GM23338 (cell line): ENCODE measurements around the gene ZNF493. TPM values are rescaled to one million over a fixed set of nuclear protein-coding genes. Genes with fewer than 3 reads are reported as not detected.

Experiments
- ATAC-seq: fragments of 200-7000 bp; cut with Tn5 transposase; 3 replicates; pipeline ENCODE4 v1.9.1; 2020
- DNase-seq: peaks from one replicate; pipeline ENCODE4 v3.0.0-alpha.2; 2015; ENCODE audit warnings: low spot score
- H2AFZ ChIP-seq: fragments of 200-600 bp; sonication (generic); 2 replicates; pipeline ENCODE4 v1.8.0; 2016; ENCODE audit warnings: antibody characterized with exemption, mild to moderate bottlenecking, moderate library complexity
- H3F3A ChIP-seq: fragments of 200-600 bp; sonication (generic); replicated peaks from 2 replicates; pipeline ENCODE4 v1.8.0; 2017; ENCODE audit warnings: antibody characterized with exemption, mixed run types, low read depth
- H3K27ac ChIP-seq: fragments of 200-600 bp; sonication (generic); 2 replicates; pipeline ENCODE4 v1.6.1; 2016; ENCODE audit warnings: low read depth
- H3K27me3 ChIP-seq: fragments of 200-600 bp; sonication (generic); 2 replicates; pipeline ENCODE4 v1.8.0; 2016; ENCODE audit warnings: mild to moderate bottlenecking, mixed run types, moderate library complexity; ENCODE audit not compliant: insufficient read depth
- H3K36me3 ChIP-seq: fragments of 200-600 bp; sonication (generic); 2 replicates; pipeline ENCODE4 v1.8.0; 2016; ENCODE audit warnings: mild to moderate bottlenecking; ENCODE audit not compliant: insufficient read depth
- H3K4me1 ChIP-seq: fragments of 200-600 bp; sonication (generic); 2 replicates; pipeline ENCODE4 v1.8.0; 2016; ENCODE audit warnings: mild to moderate bottlenecking, moderate library complexity; ENCODE audit not compliant: insufficient read depth
- H3K4me2 ChIP-seq: fragments of 200-600 bp; sonication (generic); 2 replicates; pipeline ENCODE4 v1.7.1; 2017; ENCODE audit warnings: mixed run types
- H3K4me3 ChIP-seq: fragments of 200-600 bp; sonication (generic); 2 replicates; pipeline ENCODE4 v1.6.1; 2016; ENCODE audit warnings: mixed run types
- H3K79me2 ChIP-seq: fragments of 200-600 bp; sonication (generic); replicated peaks from 2 replicates; pipeline ENCODE4 v1.8.0; 2017; ENCODE audit warnings: mild to moderate bottlenecking; ENCODE audit not compliant: insufficient read depth
- H3K9me2 ChIP-seq: fragments of 200-600 bp; sonication (generic); 2 replicates; pipeline ENCODE4 v1.8.0; 2017; ENCODE audit not compliant: insufficient read depth
- H4K20me1 ChIP-seq: fragments of 200-600 bp; sonication (generic); replicated peaks from 2 replicates; pipeline ENCODE4 v1.8.0; 2017; ENCODE audit warnings: mild to moderate bottlenecking; ENCODE audit not compliant: insufficient read depth
- H3K27ac Mint-ChIP-seq: 2 replicates; pipeline ENCODE4 v1.8.0; 2020; ENCODE audit warnings: inconsistent platforms, mild to moderate bottlenecking, moderate library complexity, mixed read lengths
- H3K27me3 Mint-ChIP-seq: 3 replicates; pipeline ENCODE4 v1.8.0; 2022; ENCODE audit warnings: low read depth, mild to moderate bottlenecking, moderate library complexity, mixed read lengths, inconsistent platforms; ENCODE audit not compliant: insufficient read depth, poor library complexity
- H3K36me3 Mint-ChIP-seq: 3 replicates; pipeline ENCODE4 v1.8.0; 2021; ENCODE audit warnings: low read depth, mild to moderate bottlenecking, inconsistent platforms, moderate library complexity, mixed read lengths
- H3K4me1 Mint-ChIP-seq: 3 replicates; pipeline ENCODE4 v1.8.0; 2020; ENCODE audit warnings: mild to moderate bottlenecking, inconsistent platforms, mixed read lengths
- H3K4me3 Mint-ChIP-seq: 3 replicates; pipeline ENCODE4 v1.8.0; 2021; ENCODE audit warnings: moderate library complexity, mild to moderate bottlenecking, inconsistent platforms, mixed read lengths
- H3K9me3 Mint-ChIP-seq: 3 replicates; pipeline ENCODE4 v1.8.0; 2020; ENCODE audit warnings: moderate library complexity, mild to moderate bottlenecking, inconsistent platforms, mixed read lengths
- CREB1 ChIP-seq: fragments of 250-450 bp; sonication (Bioruptor Pico); IDR thresholded peaks from 2 replicates; pipeline ENCODE4 v1.5.0; 2020; ENCODE audit warnings: low read depth, mild to moderate bottlenecking, moderate library complexity
- ETS1 ChIP-seq: IDR thresholded peaks from 2 replicates; pipeline ENCODE4 v1.6.1; 2016; ENCODE audit warnings: antibody characterized with exemption
- EZH2 ChIP-seq: fragments of 200-600 bp; sonication (generic); IDR thresholded peaks from one replicate; pipeline ENCODE4 v1.8.0; 2017; ENCODE audit warnings: antibody characterized with exemption, mild to moderate bottlenecking, low read depth; ENCODE audit not compliant: unreplicated experiment
- EZH2phosphoT487 ChIP-seq: fragments of 200-600 bp; sonication (generic); IDR thresholded peaks from one replicate; pipeline ENCODE4 v1.8.1; 2018; ENCODE audit warnings: antibody characterized with exemption; ENCODE audit not compliant: unreplicated experiment
- JUNB ChIP-seq: IDR thresholded peaks from one replicate; pipeline ENCODE4 v1.6.1; 2016; ENCODE audit warnings: antibody characterized with exemption; ENCODE audit not compliant: unreplicated experiment
- NANOG ChIP-seq: IDR thresholded peaks from 2 replicates; pipeline ENCODE4 v1.6.1; 2016; ENCODE audit warnings: antibody characterized with exemption, borderline replicate concordance
- POLR2AphosphoS5 ChIP-seq: IDR thresholded peaks from 2 replicates; pipeline ENCODE4 v1.6.1; 2016; ENCODE audit warnings: antibody characterized with exemption, low read depth
- STAT1 ChIP-seq: IDR thresholded peaks from one replicate; pipeline ENCODE4 v1.6.1; 2016; ENCODE audit warnings: antibody characterized with exemption; ENCODE audit not compliant: unreplicated experiment
- ZNF114 ChIP-seq: fragments of 250-450 bp; sonication (Bioruptor Pico); IDR thresholded peaks from 2 replicates; pipeline ENCODE4 v1.5.0; 2020; ENCODE audit warnings: mild to moderate bottlenecking, moderate library complexity
- ZNF331 ChIP-seq: fragments of 250-450 bp; sonication (Bioruptor Pico); IDR thresholded peaks from 2 replicates; pipeline ENCODE4 v1.5.0; 2020; ENCODE audit warnings: low read depth, mild to moderate bottlenecking, moderate library complexity
- polyA plus RNA-seq: library from polyadenylated mRNA; unstranded; fragments of >200 nt; fragmentation: Nextera tagmentation; extraction: Ambion mirVana; gene quantifications from 2 replicates; pipeline ENCODE4 v1.2.1, GENCODE V29; 2016
- total RNA-seq: library from RNA; depleted of rRNA; stranded (reverse); fragments of >200 nt; shearing (Covaris generic); gene quantifications from 2 replicates; pipeline ENCODE4 v1.2.3, GENCODE V29; 2014
- TF ChIP-seq, protein P1 (sequence below): IDR thresholded peaks from one replicate; pipeline ENCODE4 v1.6.1; 2018; ENCODE audit warnings: antibody characterized with exemption; ENCODE audit not compliant: unreplicated experiment
- TF ChIP-seq, protein P2 (sequence below): fragments of 250-450 bp; sonication (Bioruptor Pico); IDR thresholded peaks from 2 replicates; pipeline ENCODE4 v1.5.0; 2020; ENCODE audit warnings: mild to moderate bottlenecking, moderate library complexity
- TF ChIP-seq, protein P3 (sequence below), 2 experiments: fragments of 200-600 bp in 1 of 2; sonication (generic) in 1 of 2; conservative IDR thresholded peaks; 2 replicates each; pipeline versions ENCODE4 v1.5.1 to v1.6.1; 2016 to 2017; ENCODE audit warnings: antibody characterized with exemption in 2 of 2, low read depth in 2 of 2, mild to moderate bottlenecking in 2 of 2, moderate library complexity in 1 of 2

ZNF493 gene
- total and polyA plus RNA-seq, 2 experiments from 2014 or later = 28.7 to 63.4 TPM

GRCh38 chr19:21383980-21384582, 12.9 kb upstream of the ZNF493 start:
- peaks cover 66% of the 10 kb centered on the region for H3K36me3 ChIP-seq
- H3K9me2 ChIP-seq = no peaks in the 10 kb centered on the region
- no peaks in the 10 kb centered on the region for H3K4me1 ChIP-seq
- ATAC-seq (no peak), DNase-seq (no peak)
- H2AFZ ChIP-seq = no peak overlapping the region
- no peak for TF ChIP-seq EZH2
- TF ChIP-seq POLR2AphosphoS5 = no peak
- TF ChIP-seq EZH2phosphoT487 = no peak
- TF ChIP-seq STAT1 = no peak
- TF ChIP-seq, protein P1, sequence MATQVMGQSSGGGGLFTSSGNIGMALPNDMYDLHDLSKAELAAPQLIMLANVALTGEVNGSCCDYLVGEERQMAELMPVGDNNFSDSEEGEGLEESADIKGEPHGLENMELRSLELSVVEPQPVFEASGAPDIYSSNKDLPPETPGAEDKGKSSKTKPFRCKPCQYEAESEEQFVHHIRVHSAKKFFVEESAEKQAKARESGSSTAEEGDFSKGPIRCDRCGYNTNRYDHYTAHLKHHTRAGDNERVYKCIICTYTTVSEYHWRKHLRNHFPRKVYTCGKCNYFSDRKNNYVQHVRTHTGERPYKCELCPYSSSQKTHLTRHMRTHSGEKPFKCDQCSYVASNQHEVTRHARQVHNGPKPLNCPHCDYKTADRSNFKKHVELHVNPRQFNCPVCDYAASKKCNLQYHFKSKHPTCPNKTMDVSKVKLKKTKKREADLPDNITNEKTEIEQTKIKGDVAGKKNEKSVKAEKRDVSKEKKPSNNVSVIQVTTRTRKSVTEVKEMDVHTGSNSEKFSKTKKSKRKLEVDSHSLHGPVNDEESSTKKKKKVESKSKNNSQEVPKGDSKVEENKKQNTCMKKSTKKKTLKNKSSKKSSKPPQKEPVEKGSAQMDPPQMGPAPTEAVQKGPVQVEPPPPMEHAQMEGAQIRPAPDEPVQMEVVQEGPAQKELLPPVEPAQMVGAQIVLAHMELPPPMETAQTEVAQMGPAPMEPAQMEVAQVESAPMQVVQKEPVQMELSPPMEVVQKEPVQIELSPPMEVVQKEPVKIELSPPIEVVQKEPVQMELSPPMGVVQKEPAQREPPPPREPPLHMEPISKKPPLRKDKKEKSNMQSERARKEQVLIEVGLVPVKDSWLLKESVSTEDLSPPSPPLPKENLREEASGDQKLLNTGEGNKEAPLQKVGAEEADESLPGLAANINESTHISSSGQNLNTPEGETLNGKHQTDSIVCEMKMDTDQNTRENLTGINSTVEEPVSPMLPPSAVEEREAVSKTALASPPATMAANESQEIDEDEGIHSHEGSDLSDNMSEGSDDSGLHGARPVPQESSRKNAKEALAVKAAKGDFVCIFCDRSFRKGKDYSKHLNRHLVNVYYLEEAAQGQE = no peak
- TF ChIP-seq, protein P2, sequence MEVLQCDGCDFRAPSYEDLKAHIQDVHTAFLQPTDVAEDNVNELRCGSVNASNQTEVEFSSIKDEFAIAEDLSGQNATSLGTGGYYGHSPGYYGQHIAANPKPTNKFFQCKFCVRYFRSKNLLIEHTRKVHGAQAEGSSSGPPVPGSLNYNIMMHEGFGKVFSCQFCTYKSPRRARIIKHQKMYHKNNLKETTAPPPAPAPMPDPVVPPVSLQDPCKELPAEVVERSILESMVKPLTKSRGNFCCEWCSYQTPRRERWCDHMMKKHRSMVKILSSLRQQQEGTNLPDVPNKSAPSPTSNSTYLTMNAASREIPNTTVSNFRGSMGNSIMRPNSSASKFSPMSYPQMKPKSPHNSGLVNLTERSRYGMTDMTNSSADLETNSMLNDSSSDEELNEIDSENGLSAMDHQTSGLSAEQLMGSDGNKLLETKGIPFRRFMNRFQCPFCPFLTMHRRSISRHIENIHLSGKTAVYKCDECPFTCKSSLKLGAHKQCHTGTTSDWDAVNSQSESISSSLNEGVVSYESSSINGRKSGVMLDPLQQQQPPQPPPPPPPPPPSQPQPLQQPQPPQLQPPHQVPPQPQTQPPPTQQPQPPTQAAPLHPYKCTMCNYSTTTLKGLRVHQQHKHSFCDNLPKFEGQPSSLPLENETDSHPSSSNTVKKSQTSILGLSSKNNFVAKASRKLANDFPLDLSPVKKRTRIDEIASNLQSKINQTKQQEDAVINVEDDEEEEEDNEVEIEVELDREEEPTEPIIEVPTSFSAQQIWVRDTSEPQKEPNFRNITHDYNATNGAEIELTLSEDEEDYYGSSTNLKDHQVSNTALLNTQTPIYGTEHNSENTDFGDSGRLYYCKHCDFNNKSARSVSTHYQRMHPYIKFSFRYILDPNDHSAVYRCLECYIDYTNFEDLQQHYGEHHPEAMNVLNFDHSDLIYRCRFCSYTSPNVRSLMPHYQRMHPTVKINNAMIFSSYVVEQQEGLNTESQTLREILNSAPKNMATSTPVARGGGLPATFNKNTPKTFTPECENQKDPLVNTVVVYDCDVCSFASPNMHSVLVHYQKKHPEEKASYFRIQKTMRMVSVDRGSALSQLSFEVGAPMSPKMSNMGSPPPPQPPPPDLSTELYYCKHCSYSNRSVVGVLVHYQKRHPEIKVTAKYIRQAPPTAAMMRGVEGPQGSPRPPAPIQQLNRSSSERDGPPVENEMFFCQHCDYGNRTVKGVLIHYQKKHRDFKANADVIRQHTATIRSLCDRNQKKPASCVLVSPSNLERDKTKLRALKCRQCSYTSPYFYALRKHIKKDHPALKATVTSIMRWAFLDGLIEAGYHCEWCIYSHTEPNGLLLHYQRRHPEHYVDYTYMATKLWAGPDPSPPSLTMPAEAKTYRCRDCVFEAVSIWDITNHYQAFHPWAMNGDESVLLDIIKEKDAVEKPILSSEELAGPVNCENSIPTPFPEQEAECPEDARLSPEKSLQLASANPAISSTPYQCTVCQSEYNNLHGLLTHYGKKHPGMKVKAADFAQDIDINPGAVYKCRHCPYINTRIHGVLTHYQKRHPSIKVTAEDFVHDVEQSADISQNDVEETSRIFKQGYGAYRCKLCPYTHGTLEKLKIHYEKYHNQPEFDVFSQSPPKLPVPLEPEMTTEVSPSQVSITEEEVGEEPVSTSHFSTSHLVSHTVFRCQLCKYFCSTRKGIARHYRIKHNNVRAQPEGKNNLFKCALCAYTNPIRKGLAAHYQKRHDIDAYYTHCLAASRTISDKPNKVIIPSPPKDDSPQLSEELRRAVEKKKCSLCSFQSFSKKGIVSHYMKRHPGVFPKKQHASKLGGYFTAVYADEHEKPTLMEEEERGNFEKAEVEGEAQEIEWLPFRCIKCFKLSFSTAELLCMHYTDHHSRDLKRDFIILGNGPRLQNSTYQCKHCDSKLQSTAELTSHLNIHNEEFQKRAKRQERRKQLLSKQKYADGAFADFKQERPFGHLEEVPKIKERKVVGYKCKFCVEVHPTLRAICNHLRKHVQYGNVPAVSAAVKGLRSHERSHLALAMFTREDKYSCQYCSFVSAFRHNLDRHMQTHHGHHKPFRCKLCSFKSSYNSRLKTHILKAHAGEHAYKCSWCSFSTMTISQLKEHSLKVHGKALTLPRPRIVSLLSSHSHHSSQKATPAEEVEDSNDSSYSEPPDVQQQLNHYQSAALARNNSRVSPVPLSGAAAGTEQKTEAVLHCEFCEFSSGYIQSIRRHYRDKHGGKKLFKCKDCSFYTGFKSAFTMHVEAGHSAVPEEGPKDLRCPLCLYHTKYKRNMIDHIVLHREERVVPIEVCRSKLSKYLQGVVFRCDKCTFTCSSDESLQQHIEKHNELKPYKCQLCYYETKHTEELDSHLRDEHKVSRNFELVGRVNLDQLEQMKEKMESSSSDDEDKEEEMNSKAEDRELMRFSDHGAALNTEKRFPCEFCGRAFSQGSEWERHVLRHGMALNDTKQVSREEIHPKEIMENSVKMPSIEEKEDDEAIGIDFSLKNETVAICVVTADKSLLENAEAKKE (CRISPR knock-in tag) = no peak
- no peak for TF ChIP-seq NANOG
- TF ChIP-seq ZNF114 (CRISPR knock-in tag) = no peak
- no peak for TF ChIP-seq CREB1
- TF ChIP-seq ETS1 = no peak
- no peak for TF ChIP-seq ZNF331 (CRISPR knock-in tag)
- TF ChIP-seq JUNB = no peak
- TF ChIP-seq, protein P3, sequence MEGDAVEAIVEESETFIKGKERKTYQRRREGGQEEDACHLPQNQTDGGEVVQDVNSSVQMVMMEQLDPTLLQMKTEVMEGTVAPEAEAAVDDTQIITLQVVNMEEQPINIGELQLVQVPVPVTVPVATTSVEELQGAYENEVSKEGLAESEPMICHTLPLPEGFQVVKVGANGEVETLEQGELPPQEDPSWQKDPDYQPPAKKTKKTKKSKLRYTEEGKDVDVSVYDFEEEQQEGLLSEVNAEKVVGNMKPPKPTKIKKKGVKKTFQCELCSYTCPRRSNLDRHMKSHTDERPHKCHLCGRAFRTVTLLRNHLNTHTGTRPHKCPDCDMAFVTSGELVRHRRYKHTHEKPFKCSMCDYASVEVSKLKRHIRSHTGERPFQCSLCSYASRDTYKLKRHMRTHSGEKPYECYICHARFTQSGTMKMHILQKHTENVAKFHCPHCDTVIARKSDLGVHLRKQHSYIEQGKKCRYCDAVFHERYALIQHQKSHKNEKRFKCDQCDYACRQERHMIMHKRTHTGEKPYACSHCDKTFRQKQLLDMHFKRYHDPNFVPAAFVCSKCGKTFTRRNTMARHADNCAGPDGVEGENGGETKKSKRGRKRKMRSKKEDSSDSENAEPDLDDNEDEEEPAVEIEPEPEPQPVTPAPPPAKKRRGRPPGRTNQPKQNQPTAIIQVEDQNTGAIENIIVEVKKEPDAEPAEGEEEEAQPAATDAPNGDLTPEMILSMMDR (conservative IDR thresholded peaks at IDR 0.05; ENCODE audit: low read depth in 2 of 2) = no peak
- no peak overlapping the region for H3K27ac ChIP-seq
- peaks cover 89% of the 10 kb centered on the region for H3K36me3 Mint-ChIP-seq
- H3K27ac Mint-ChIP-seq = no peak overlapping the region
- H3K9me3 Mint-ChIP-seq = peaks cover 96% of the 10 kb centered on the region
- no peak overlapping the region for H3K4me3 ChIP-seq
- H3K4me3 Mint-ChIP-seq = no peak overlapping the region
- H3F3A ChIP-seq = 0 out of 2 replicates have a peak, but pooled peaks cover 5% of the 10 kb centered on the region
- H3K4me1 Mint-ChIP-seq = no peaks in the 10 kb centered on the region
- H3K4me2 ChIP-seq = no peak overlapping the region
- no peaks in the 10 kb centered on the region for H4K20me1 ChIP-seq
- peaks cover 6% of the 10 kb centered on the region for H3K27me3 Mint-ChIP-seq
- H3K27me3 ChIP-seq = peaks cover 2% of the 10 kb centered on the region; the same call in 1 of the 2 replicates
- H3K79me2 ChIP-seq = no peaks in the 10 kb centered on the region
